Mucosa of descending colon (tissue), 3 donors: Measurements from ENCODE around the gene SLFNL1. TPM values are rescaled to one million over a fixed set of nuclear protein-coding genes. Genes with fewer than 3 reads are reported as not detected.
A peak's percentile ranks its signal among the peaks of the same experiment; 100 is the strongest.

Experiments
- ATAC-seq: fragments of 200-7000 bp; cut with Tn5 transposase; one replicate; pipeline ENCODE4 v1.9.1; 2020; ENCODE audit warnings: mild to moderate bottlenecking, moderate library complexity
- DNase-seq, 3 donors: peaks; one replicate each; pipeline ENCODE4 v3.0.0-alpha.2; 2020
- H3K36me3 ChIP-seq: fragments of 200-600 bp; one replicate; pipeline ENCODE4 v1.8.0; 2021; ENCODE audit warnings: low read depth, mild to moderate bottlenecking
- H3K4me1 ChIP-seq: fragments of 200-600 bp; one replicate; pipeline ENCODE4 v1.8.0; 2021; ENCODE audit warnings: low read depth, mild to moderate bottlenecking
- H3K4me3 ChIP-seq: fragments of 200-600 bp; one replicate; pipeline ENCODE4 v1.8.0; 2021; ENCODE audit warnings: mild to moderate bottlenecking
- H3K9me3 ChIP-seq: fragments of 200-600 bp; one replicate; pipeline ENCODE4 v1.8.0; 2021; ENCODE audit warnings: mild to moderate bottlenecking
- CTCF ChIP-seq: fragments of 200-600 bp; IDR thresholded peaks from one replicate; pipeline ENCODE4 v1.8.0; 2022; ENCODE audit warnings: antibody characterized with exemption, mild to moderate bottlenecking
- intact Hi-C, 2 donors: fragments of 100-400 bp; cut with DNase I in 1 of 2; cut with micrococcal nuclease in 1 of 2; formaldehyde crosslinking; loops; one replicate each; pipeline versions ENCODE4 v1.11.0 to v1.11.1; 2022; cut with DNase I, micrococcal nuclease
- total RNA-seq, 3 donors: library from RNA; stranded (reverse); fragmentation: NEBNext Ultra II Directional in 2 of 3; extraction: Animal tissue kit (Norgen Biotek cat#: 25700) in 2 of 3; gene quantifications; one replicate each; pipeline versions ENCODE4 v1.2.1 to v1.2.4, GENCODE V29; 2021 to 2023
- donor health status: DM: no; HTN: no; CAD: no; lungs with moderate emphysema.
- donor health status: DM: no; HTN: no; CAD: no.
- donor health status: DM: no; HTN: yes; CAD: no.

The SLFNL1 gene
- total RNA-seq, 3 donors from 2014 or later = 0.29 to 0.82 (median 0.41) TPM

- Histone ChIP-seq H3K4me1 (no peaks in the 10 kb centered on the region), H3K9me3 (no peaks in the 10 kb centered on the region), H3K4me3 (peak overlapping the region; percentile 56), H3K36me3 (no peaks in the 10 kb centered on the region)
- intact Hi-C loops = no loop called here
- DNase-seq = no peak
- TF ChIP-seq CTCF = no peak
- no peak for ATAC-seq
These were observed 42.7 kb downstream of the SLFNL1 start for GRCh38 chr1:40978886-40979240.

- Histone ChIP-seq H3K36me3 (no peaks in the 10 kb centered on the region), H3K4me3 (no peak overlapping the region)
These were observed 43.8 kb downstream of the SLFNL1 start for GRCh38 chr1:40977716-40978115.

GRCh38 chr1:40976952-40977690 is 44.4 kb downstream of the SLFNL1 start:
- H3K9me3 ChIP-seq = no peaks in the 10 kb centered on the region
- no peaks in the 10 kb centered on the region for H3K36me3 ChIP-seq
- no peak for DNase-seq
- no peaks in the 10 kb centered on the region for H3K4me1 ChIP-seq
- no peak for ATAC-seq
- no peak for TF ChIP-seq CTCF
- H3K4me3 ChIP-seq = no peak overlapping the region
- intact Hi-C loops = no loop called here

More at GRCh38 chr1:40977716-40978115, 43.8 kb downstream of the SLFNL1 start:
- no peaks in the 10 kb centered on the region for H3K9me3 ChIP-seq
- intact Hi-C loops = no loop called here
- no peak for TF ChIP-seq CTCF
- H3K4me1 ChIP-seq = no peaks in the 10 kb centered on the region
- ATAC-seq (no peak), DNase-seq (no peak)

GRCh38 chr1:40974945-40975344 is 46.6 kb downstream of the SLFNL1 start:
- H3K9me3 ChIP-seq = no peaks in the 10 kb centered on the region
- H3K4me3 ChIP-seq = no peak overlapping the region
- no peaks in the 10 kb centered on the region for H3K4me1 ChIP-seq
- DNase-seq = no peak
- no peak for ATAC-seq
- TF ChIP-seq CTCF = no peak
- intact Hi-C loops = no loop called here
- H3K36me3 ChIP-seq = no peaks in the 10 kb centered on the region

GRCh38 chr1:40973912-40974311 is 47.6 kb downstream of the SLFNL1 start:
- TF ChIP-seq CTCF = no peak
- ATAC-seq (no peak), DNase-seq (no peak)
- H3K4me1 ChIP-seq = no peaks in the 10 kb centered on the region
- no peak overlapping the region for H3K4me3 ChIP-seq
- intact Hi-C loops = no loop called here
- no peaks in the 10 kb centered on the region for H3K9me3 ChIP-seq
- no peaks in the 10 kb centered on the region for H3K36me3 ChIP-seq

GRCh38 chr1:40971966-40972365 is 49.6 kb downstream of the SLFNL1 start:
- no peaks in the 10 kb centered on the region for H3K4me1 ChIP-seq
- intact Hi-C loops = no loop called here
- no peak for TF ChIP-seq CTCF
- no peaks in the 10 kb centered on the region for H3K9me3 ChIP-seq
- H3K36me3 ChIP-seq = no peaks in the 10 kb centered on the region
- no peak for DNase-seq
- ATAC-seq = no peak
- H3K4me3 ChIP-seq = no peak overlapping the region
